HepG2 (cell line): ENCODE results near the gene MXI1. TPM values are rescaled to one million over a fixed set of nuclear protein-coding genes. Genes with fewer than 3 reads are reported as not detected.

ENCODE experiments used
- ATAC-seq: fragments of 200-7000 bp; cut with Tn5 transposase; 3 replicates; pipeline ENCODE4 v1.9.1; 2020; ENCODE audit warnings: mild to moderate bottlenecking, moderate library complexity
- BruUV-seq: library from RNA; stranded (reverse); fragments of 400-500 nt; replicated peaks from 2 replicates; lab custom pipeline; 2021; lab: Mats Ljungman, UMichigan
- CTCF ChIA-PET: fragments of 300-600 bp; formaldehyde crosslinking; extraction: SDS; loops from one replicate; lab custom pipeline; 2021; ENCODE audit warnings: low total read pairs, inconsistent platforms, low intra/inter-chr PET ratio; lab: Yijun Ruan, JAX
- POLR2A ChIA-PET: fragments of 350-600 bp; sonication (Branson Sonifier 250); formaldehyde crosslinking; loops from one replicate; lab custom pipeline; 2020; ENCODE audit warnings: antibody characterized with exemption, inconsistent platforms; lab: Yijun Ruan, JAX
- DNase-seq: peaks from one replicate; pipeline ENCODE4 v3.0.0-alpha.2; 2015; ENCODE audit warnings: low spot score
- FAIRE-seq: peaks from 3 replicates; lab custom pipeline; 2011; peaks lifted over from hg19 to GRCh38; lab: Jason Lieb, UNC
- H2AFZ ChIP-seq: one replicate; pipeline ENCODE4 v1.6.1; 2011; ENCODE audit warnings: low read length, inconsistent platforms
- H3K27ac ChIP-seq: fragments of 300-600 bp; 3 replicates; pipeline ENCODE4 v1.8.0; 2011; ENCODE audit warnings: mixed run types, mild to moderate bottlenecking, mixed read lengths, low read length, inconsistent platforms; ENCODE audit not compliant: insufficient read depth; ENCODE audit errors: extremely low read length
- H3K27me3 ChIP-seq, 2 experiments: fragments of 200-600 bp in 1 of 2; 2 replicates in 1 of 2; 3 replicates in 1 of 2; pipeline versions ENCODE4 v1.6.0 to v1.8.0; 2011; ENCODE audit warnings: low read length in 2 of 2, mild to moderate bottlenecking in 2 of 2, moderate library complexity in 2 of 2, inconsistent platforms in 1 of 2; ENCODE audit not compliant: insufficient read depth in 2 of 2, control insufficient read depth in 1 of 2
- H3K36me3 ChIP-seq, 2 experiments: fragments of 200-600 bp in 1 of 2; replicated peaks in 1 of 2; 2 replicates in 1 of 2; 3 replicates in 1 of 2; pipeline versions ENCODE4 v1.5.1 to v1.8.0; 2011; ENCODE audit warnings: low read length in 2 of 2, inconsistent platforms in 1 of 2; ENCODE audit not compliant: insufficient read depth in 2 of 2, control insufficient read depth in 1 of 2
- H3K4me1 ChIP-seq: 2 replicates; pipeline ENCODE4 v1.5.1; 2012; ENCODE audit warnings: low read length, inconsistent platforms; ENCODE audit not compliant: insufficient read depth
- H3K4me2 ChIP-seq: 2 replicates; pipeline ENCODE4 v1.6.0; 2011; ENCODE audit warnings: low read depth, low read length, inconsistent platforms
- H3K4me3 ChIP-seq, 3 experiments: fragments of 200-600 bp in 1 of 3; sonication (generic), shearing (Covaris generic) in 1 of 3; replicated peaks in 1 of 3; 2 replicates each; pipeline ENCODE4 v1.5.1; 2011 to 2016; ENCODE audit warnings: low read length in 3 of 3, inconsistent platforms in 2 of 3, low read depth in 2 of 3, mild to moderate bottlenecking in 2 of 3, control low read depth in 1 of 3, mixed read lengths in 1 of 3; ENCODE audit not compliant: insufficient read depth in 1 of 3
- H3K79me2 ChIP-seq: one replicate; pipeline ENCODE4 v1.6.1; 2011; ENCODE audit warnings: low read length, inconsistent platforms; ENCODE audit not compliant: insufficient read depth
- H3K9ac ChIP-seq: 2 replicates; pipeline ENCODE4 v1.6.0; 2011; ENCODE audit warnings: mild to moderate bottlenecking, low read depth, low read length, inconsistent platforms; ENCODE audit not compliant: insufficient read depth
- H3K9me3 ChIP-seq: 2 replicates; pipeline ENCODE4 v1.5.1; 2012; ENCODE audit warnings: mild to moderate bottlenecking, low read length
- H4K20me1 ChIP-seq: 2 replicates; pipeline ENCODE4 v1.6.0; 2011; ENCODE audit warnings: inconsistent platforms, mild to moderate bottlenecking, low read length, moderate library complexity; ENCODE audit not compliant: insufficient read depth
- ATF1 ChIP-seq: IDR thresholded peaks from 2 replicates; pipeline ENCODE4 v1.6.1; 2016; ENCODE audit warnings: mild to moderate bottlenecking, control low read depth
- CREB1 ChIP-seq, 2 experiments: fragments of 450-650 bp in 1 of 2; IDR thresholded peaks; 2 replicates each; pipeline ENCODE4 v1.6.1; 2016 to 2017; ENCODE audit warnings: control low read depth in 1 of 2, mild to moderate bottlenecking in 1 of 2, missing compliant biosample characterization in 1 of 2, missing genetic modification characterization in 1 of 2
- CREM ChIP-seq, 2 experiments: sonication (generic) in 1 of 2; formaldehyde crosslinking in 1 of 2; IDR thresholded peaks; 2 replicates each; pipeline versions ENCODE4 v1.4.0 to v1.6.1; 2016 to 2020; ENCODE audit warnings: antibody characterized with exemption in 1 of 2, mild to moderate bottlenecking in 1 of 2, missing genetic modification reagents in 1 of 2
- GATAD2A ChIP-seq: IDR thresholded peaks from 2 replicates; pipeline ENCODE4 v1.6.1; 2016
- HDAC2 ChIP-seq: sonication (generic); formaldehyde crosslinking; IDR thresholded peaks from 2 replicates; pipeline ENCODE4 v1.4.0; 2020; ENCODE audit warnings: missing genetic modification reagents
- NCOR1 ChIP-seq: fragments of 200-600 bp; sonication (generic); IDR thresholded peaks from 2 replicates; pipeline ENCODE4 v1.7.0; 2017; ENCODE audit warnings: antibody characterized with exemption, low read length, borderline replicate concordance
- NFATC3 ChIP-seq: sonication (generic); formaldehyde crosslinking; IDR thresholded peaks from 2 replicates; pipeline ENCODE4 v1.5.1; 2020; ENCODE audit warnings: mild to moderate bottlenecking, missing genetic modification reagents
- PHF8 ChIP-seq: sonication (generic); formaldehyde crosslinking; IDR thresholded peaks from 2 replicates; pipeline ENCODE4 v1.5.0; 2020; ENCODE audit warnings: missing genetic modification reagents
- RBAK ChIP-seq: sonication (generic); formaldehyde crosslinking; IDR thresholded peaks from 2 replicates; pipeline ENCODE4 v1.5.1; 2020; ENCODE audit warnings: mild to moderate bottlenecking, missing genetic modification reagents
- RFXAP ChIP-seq: sonication (generic); formaldehyde crosslinking; IDR thresholded peaks from 2 replicates; pipeline ENCODE4 v1.4.0; 2020; ENCODE audit warnings: missing genetic modification reagents, borderline replicate concordance
- ZNF33B ChIP-seq: sonication (generic); formaldehyde crosslinking; IDR thresholded peaks from 2 replicates; pipeline ENCODE4 v1.5.1; 2020; ENCODE audit warnings: mild to moderate bottlenecking, missing genetic modification reagents
- ZSCAN25 ChIP-seq: sonication (generic); formaldehyde crosslinking; IDR thresholded peaks from 2 replicates; pipeline ENCODE4 v1.8.0; 2022; ENCODE audit warnings: mild to moderate bottlenecking, missing genetic modification reagents
- WGBS: methylation state at CpG from one replicate; pipeline ENCODE4 v1.1.6; 2017; ENCODE audit warnings: low lambda C conversion rate; 5-methylcytosine and 5-hydroxymethylcytosine counted together
- in situ Hi-C: cut with HindIII; loops from 2 replicates; pipeline ENCODE4 v1.10.0; 2017; ENCODE audit warnings: low pct_unique_long_range_greater_than_20kb; ENCODE audit not compliant: extremely low pct_ligation_motif_present
- intact Hi-C: fragments of 100-400 bp; cut with micrococcal nuclease; formaldehyde crosslinking; loops from one replicate; pipeline ENCODE4 v1.10.0; 2022; ENCODE audit not compliant: unreplicated experiment
- polyA plus RNA-seq, 8 experiments: library from polyadenylated mRNA; depleted of rRNA in 3 of 8; stranded (reverse) in 7 of 8; unstranded in 1 of 8; fragments of >200 nt; fragmentation: Illumina TruSeq in 4 of 8; extraction: Trizol in 4 of 8; gene quantifications; 2 replicates each; pipeline versions ENCODE4 v1.2.1 to v1.2.3, GENCODE V29; 2011 to 2016; ENCODE audit warnings: low read depth in 4 of 8, missing spikeins in 1 of 8, mixed read lengths in 1 of 8; ENCODE audit not compliant: insufficient read depth in 1 of 8
- total RNA-seq, 5 experiments: library from RNA; depleted of rRNA; stranded (reverse); fragments of >200 nt; fragmentation: Illumina TruSeq; extraction: Trizol; gene quantifications; 2 replicates each; pipeline ENCODE4 v1.2.3, GENCODE V29; 2016; ENCODE audit warnings: low read depth in 1 of 5
- TF ChIP-seq, protein P1 (sequence below): sonication (generic); formaldehyde crosslinking; IDR thresholded peaks from 2 replicates; pipeline ENCODE4 v1.4.0; 2020; ENCODE audit warnings: missing genetic modification reagents; ENCODE audit errors: not compliant biosample characterization
- TF ChIP-seq, protein P2 (sequence below): sonication (generic); formaldehyde crosslinking; IDR thresholded peaks from 2 replicates; pipeline ENCODE4 v1.9.0; 2022; ENCODE audit warnings: missing genetic modification reagents, mild to moderate bottlenecking, borderline replicate concordance
- TF ChIP-seq, protein P3 (sequence below): sonication (generic); formaldehyde crosslinking; conservative IDR thresholded peaks from 2 replicates; pipeline ENCODE4 v1.8.1; 2023; ENCODE audit warnings: missing genetic modification reagents

MXI1 gene
- total and polyA plus RNA-seq, 2 of the 13 experiments (the other 11 are each of a cell fraction or from before 2014, with no cell fraction given) = 6.6 to 22.0 TPM

DNA sequence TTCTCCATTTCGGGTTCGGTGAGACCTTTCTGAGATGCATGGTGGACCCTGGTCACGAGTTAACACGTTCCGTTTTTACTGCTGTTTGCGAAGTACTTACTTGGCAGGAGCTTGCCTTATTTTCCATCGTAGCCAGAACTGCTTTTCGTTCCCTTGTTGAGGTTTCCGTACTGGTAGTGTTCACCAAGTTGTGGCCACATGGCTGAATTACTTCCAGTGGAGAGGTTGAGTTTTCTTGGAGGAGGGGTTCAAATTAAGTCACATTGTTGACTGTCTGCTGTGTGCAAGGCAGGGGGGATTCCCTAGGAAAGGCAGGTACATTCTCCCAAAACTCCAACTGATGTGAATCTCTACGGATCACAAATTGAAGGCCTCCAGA lies 4.0 kb downstream of the MXI1 start:
- no peak for DNase-seq
- H4K20me1 ChIP-seq = peaks cover 17% of the 10 kb centered on the region
- peaks cover 56% of the 10 kb centered on the region for H3K4me1 ChIP-seq
- H3K9ac ChIP-seq = peak overlapping the region; percentile 44
- H3K79me2 ChIP-seq = peaks cover 24% of the 10 kb centered on the region
- intact Hi-C loops = loop anchor here (2.0 kb wide), 1 partner anchor 15 kb away; no protein-coding TSS in a partner anchor
- H3K27me3 ChIP-seq = peaks cover 0 to 4% of the 10 kb centered on the region in 2 experiments; a peak in 1 of 5 replicates
- no peak overlapping the region for H2AFZ ChIP-seq
- H3K36me3 ChIP-seq = no peaks in the 10 kb centered on the region
- peak overlapping the region; percentile 43 to 90 (median 48) for H3K4me3 ChIP-seq
- BruUV-seq = no TSS peak
- TF ChIP-seq, protein P1, sequence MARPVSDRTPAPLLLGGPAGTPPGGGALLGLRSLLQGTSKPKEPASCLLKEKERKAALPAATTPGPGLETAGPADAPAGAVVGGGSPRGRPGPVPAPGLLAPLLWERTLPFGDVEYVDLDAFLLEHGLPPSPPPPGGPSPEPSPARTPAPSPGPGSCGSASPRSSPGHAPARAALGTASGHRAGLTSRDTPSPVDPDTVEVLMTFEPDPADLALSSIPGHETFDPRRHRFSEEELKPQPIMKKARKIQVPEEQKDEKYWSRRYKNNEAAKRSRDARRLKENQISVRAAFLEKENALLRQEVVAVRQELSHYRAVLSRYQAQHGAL (CRISPR knock-in tag) = no peak
- TF ChIP-seq NFATC3 (0 out of 2 replicates have a peak, but pooled peaks have one; percentile 63), ATF1 (CRISPR knock-in tag) (peak; percentile 47; the same call in 1 of the 2 replicates), GATAD2A (CRISPR knock-in tag) (0 out of 2 replicates have a peak, but pooled peaks have one; percentile 1), HDAC2 (no peak), PHF8 (no peak), NCOR1 (no peak), ZSCAN25 (CRISPR knock-in tag) (no peak), ZNF33B (0 out of 2 replicates have a peak, but pooled peaks have one; percentile 7), RBAK (CRISPR knock-in tag) (no peak), RFXAP (CRISPR knock-in tag) (peak; percentile 85), CREB1 (IDR thresholded peaks at IDR 0.05) (no peak), CREB1 (CRISPR knock-in tag; IDR thresholded peaks at IDR 0.05) (peak; percentile 76), CREM (IDR thresholded peaks at IDR 0.05) (peak; percentile 5; the same call in 1 of the 2 replicates), CREM (CRISPR knock-in tag; IDR thresholded peaks at IDR 0.05) (no peak)
- TF ChIP-seq, protein P2, sequence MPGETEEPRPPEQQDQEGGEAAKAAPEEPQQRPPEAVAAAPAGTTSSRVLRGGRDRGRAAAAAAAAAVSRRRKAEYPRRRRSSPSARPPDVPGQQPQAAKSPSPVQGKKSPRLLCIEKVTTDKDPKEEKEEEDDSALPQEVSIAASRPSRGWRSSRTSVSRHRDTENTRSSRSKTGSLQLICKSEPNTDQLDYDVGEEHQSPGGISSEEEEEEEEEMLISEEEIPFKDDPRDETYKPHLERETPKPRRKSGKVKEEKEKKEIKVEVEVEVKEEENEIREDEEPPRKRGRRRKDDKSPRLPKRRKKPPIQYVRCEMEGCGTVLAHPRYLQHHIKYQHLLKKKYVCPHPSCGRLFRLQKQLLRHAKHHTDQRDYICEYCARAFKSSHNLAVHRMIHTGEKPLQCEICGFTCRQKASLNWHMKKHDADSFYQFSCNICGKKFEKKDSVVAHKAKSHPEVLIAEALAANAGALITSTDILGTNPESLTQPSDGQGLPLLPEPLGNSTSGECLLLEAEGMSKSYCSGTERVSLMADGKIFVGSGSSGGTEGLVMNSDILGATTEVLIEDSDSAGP (CRISPR knock-in tag) = no peak; the same call in 1 of the 2 replicates
- TF ChIP-seq, protein P3, sequence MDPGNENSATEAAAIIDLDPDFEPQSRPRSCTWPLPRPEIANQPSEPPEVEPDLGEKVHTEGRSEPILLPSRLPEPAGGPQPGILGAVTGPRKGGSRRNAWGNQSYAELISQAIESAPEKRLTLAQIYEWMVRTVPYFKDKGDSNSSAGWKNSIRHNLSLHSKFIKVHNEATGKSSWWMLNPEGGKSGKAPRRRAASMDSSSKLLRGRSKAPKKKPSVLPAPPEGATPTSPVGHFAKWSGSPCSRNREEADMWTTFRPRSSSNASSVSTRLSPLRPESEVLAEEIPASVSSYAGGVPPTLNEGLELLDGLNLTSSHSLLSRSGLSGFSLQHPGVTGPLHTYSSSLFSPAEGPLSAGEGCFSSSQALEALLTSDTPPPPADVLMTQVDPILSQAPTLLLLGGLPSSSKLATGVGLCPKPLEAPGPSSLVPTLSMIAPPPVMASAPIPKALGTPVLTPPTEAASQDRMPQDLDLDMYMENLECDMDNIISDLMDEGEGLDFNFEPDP (CRISPR knock-in tag) = 0 out of 2 replicates have a peak, but pooled peaks have one; percentile 86
- POLR2A ChIA-PET = interaction anchor here (0.7 to 2.7 kb wide), 3 partner anchors 10 to 94 kb away, joined by 4 to 12 read pairs (median 9); partner anchors contain the start of gene SMNDC1
- ATAC-seq = no peak
- H3K9me3 ChIP-seq = no peaks in the 10 kb centered on the region
- in situ Hi-C loops = no loop called here
- WGBS = 5% methylated on average over 9 of the region's 10 CpGs
- H3K4me2 ChIP-seq = peak overlapping the region; percentile 99
- CTCF ChIA-PET = no interaction called here
- no peak overlapping the region for H3K27ac ChIP-seq
- no peak for FAIRE-seq
